GM12801 (cell line): ENCODE data around the gene ITCH.

ENCODE experiments used
- TF ChIP-seq, protein P1 (sequence below): IDR thresholded peaks from one replicate; pipeline ENCODE4 v1.5.1; 2011; ENCODE audit warnings: control low read depth; ENCODE audit not compliant: insufficient read length; ENCODE audit errors: extremely low read depth

Gene ITCH

DNA sequence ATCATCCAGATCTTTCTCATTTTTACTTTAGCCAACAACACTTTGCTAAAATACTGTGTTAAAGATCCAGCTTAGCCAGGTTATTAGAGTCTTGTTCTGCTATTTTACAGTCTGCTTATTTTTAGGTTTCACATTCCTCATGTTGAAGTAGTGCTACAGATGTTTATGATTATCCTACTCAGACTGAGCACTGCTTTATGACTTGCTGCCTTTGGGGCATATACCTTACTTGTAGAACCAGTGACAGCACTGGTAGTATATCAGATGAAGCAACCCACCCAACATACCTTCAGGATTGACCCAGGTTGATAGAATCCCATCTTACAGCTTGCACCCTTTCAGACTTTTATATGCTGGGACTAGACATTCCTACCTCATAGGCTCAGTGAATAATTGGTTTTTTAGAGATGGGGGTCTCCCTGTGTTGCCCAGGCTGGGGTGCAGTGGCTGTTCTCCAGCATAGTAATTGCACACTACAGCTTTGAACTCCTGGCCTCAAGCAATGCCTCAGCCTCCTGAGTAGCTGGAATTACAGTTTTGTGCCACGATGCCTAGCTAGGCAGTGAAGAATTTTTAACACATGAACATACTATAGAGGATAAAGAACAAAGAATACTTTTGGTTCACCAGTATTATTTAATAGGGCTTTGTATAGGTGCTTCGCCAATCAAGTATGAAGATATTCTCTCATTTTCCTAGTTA is 89.4 kb downstream of the ITCH start:
- TF ChIP-seq, protein P1, sequence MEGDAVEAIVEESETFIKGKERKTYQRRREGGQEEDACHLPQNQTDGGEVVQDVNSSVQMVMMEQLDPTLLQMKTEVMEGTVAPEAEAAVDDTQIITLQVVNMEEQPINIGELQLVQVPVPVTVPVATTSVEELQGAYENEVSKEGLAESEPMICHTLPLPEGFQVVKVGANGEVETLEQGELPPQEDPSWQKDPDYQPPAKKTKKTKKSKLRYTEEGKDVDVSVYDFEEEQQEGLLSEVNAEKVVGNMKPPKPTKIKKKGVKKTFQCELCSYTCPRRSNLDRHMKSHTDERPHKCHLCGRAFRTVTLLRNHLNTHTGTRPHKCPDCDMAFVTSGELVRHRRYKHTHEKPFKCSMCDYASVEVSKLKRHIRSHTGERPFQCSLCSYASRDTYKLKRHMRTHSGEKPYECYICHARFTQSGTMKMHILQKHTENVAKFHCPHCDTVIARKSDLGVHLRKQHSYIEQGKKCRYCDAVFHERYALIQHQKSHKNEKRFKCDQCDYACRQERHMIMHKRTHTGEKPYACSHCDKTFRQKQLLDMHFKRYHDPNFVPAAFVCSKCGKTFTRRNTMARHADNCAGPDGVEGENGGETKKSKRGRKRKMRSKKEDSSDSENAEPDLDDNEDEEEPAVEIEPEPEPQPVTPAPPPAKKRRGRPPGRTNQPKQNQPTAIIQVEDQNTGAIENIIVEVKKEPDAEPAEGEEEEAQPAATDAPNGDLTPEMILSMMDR, result no peak

DNA sequence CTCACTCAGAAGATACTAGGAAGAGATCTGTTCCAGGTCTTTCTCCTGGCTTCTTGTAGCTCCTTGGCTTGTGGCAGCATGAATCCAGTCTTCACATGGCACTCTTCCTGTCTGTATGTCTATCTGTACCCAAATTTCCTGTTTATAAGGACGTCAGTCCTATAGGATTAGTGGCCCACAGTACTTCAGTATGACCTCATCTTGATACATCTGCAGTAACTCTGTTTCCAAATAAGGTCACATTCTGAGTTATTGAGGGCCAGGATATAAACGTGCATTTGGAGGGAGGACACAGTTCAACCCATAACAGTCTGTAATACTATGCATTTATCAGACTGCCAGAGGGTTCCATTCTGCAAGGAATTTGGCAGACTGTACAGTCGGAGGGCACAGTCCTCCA is 95.6 kb downstream of the ITCH start:
- TF ChIP-seq, protein P1, result no peak

DNA sequence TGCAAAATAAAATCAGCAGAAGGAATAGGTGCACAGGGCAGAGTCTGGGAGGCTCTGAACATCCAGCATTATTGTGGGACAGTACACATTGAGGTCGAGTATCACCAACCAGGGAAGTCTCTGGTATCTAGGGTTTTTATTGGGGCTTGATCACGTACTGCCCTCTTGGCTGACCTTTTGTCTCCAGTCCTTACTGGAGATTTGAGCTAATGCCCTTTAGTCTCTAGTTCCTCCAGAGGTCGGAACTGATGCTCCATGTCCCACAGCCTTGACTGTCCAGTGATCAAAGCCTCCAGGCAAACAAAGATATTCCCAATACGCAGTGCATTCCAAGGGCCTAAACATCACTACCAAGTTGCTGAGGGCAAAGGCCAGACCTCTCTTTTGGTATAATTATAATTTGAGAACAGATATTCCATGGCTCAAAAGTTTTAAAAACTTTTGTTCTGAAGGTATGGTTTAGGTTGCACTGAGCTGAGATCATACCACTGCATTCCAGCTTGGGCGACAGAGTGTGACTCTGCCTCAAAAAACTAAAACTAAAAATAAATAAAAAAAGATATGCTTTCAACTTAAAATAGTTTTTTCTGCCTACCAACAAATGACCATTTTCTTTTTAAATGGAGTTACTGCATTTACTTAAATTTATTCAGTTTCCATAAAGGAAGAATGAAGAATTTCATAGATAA is 96.3 kb downstream of the ITCH start:
- TF ChIP-seq, protein P1, result no peak

DNA sequence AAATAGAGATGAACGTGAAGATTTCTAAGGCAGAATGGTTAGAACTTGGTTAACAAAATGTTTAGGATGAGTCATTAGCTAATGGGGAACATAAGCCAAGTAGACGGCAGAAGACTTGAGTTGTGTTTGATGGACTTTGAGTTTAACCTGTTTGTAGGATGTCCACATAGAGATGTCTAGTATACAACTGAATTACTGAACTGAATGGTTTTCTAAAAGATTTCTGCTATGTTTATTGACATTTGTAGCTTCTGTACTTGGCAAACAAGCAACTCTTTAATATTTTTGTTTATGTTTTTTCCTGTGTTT is 98.7 kb downstream of the ITCH start:
- TF ChIP-seq, protein P1, result no peak

DNA sequence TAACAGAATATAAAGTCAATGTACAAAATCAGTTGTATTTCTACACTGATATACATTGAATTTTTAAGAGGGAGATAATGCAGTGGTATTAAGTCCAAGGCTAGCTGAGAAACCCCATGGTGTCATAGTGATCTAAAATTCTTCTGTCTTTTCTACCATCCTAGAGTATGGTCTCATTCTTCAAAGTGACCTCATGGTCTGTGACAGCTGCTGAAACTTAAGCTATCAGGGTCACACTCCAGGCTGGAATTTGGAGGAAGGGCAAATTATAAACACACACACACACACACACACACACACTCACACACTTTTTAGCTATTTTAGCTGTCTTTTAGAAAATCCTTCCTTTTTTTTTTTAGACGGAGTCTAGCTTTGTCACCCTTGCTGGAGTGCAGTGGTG is 105.9 kb downstream of the ITCH start:
- TF ChIP-seq, protein P1, result no peak

DNA sequence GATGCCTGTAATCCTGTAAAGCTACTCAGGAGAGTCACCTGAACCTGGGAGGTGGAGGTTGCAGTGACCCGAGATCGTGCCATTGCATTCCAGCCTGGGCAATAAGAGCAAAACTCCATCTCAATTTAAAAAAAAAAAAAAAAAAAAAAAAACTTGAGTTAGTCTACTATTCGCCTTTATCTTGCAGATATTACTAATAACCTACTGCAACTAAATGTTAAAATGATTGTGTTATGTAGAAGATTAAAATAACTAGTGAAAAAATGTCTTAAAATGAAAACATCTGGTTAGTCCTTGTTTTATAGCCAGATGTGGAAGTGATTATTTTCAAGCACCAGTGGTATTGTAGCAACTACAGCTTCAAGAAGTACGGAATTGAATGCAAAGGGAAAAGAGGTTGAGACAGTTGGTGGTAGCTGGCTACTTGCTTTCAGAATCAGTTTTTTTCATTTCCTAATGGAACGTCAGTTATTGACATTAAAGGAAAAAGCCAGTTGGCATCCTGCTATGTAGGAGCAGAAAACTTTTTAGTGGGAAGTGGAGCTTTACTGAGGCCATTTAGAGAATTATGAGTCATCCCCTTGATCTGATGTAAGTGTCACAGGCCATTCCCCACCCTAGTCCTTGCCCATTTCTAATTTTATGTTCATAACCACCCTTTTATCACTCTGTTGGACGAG is 109.3 kb downstream of the ITCH start:
- TF ChIP-seq, protein P1, result no peak

DNA sequence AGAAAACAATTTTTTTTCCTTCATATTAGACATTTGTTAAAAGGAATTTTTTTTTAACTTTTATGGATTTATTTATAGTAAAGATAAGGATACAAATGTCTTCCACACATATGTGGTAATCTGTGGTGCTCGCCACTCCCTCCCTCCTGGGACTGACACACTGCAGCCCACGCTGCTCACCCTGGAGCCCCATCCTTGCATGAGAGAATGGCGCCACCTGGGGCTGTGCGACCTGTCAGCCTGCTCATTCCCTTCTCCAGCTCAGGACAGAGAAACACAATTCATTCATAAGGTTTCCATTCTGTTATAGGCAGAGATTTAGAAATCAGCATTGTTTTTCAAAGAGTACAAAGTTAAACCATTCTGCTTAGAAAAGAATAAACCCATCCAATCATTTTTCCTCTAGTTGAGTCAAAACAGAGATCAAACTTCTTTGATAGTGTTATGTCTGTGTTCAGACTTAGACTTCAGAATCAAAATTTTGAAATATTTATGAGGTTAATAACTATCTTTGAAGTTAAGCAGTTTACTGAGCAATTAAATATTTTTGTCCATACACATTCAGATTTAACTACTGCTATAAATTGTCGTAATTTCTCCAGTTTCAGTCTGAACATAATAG is 110.3 kb downstream of the ITCH start:
- TF ChIP-seq, protein P1, result no peak
